ENCODE data around the gene CSK. TPM values are rescaled to one million over a fixed set of nuclear protein-coding genes. Genes with fewer than 3 reads are reported as not detected.

CSK gene
- total RNA-seq, 1 experiment from 2014 or later = 23.2 TPM

Other genes with a start within 250 kb of the CSK start
- 14.7 and 16.0 TPM in 2 replicates for gene ARID3B, start 240.9 kb upstream of the CSK start, total RNA-seq (2014; rRNA removed; shearing (Covaris generic))
- gene CLK3, start 166.2 kb upstream of the CSK start, total RNA-seq (2014; rRNA removed; shearing (Covaris generic)) = 42.3 and 44.4 TPM in 2 replicates
- 19.7 and 21.6 TPM in 2 replicates for gene EDC3, start 86.1 kb upstream of the CSK start, total RNA-seq (2014; rRNA removed; shearing (Covaris generic))
- gene CYP1A1, start 56.6 kb upstream of the CSK start, total RNA-seq (2014; rRNA removed; shearing (Covaris generic)) = not detected in 2 replicates
- not detected in 2 replicates for gene CYP1A2, start 33.2 kb upstream of the CSK start, total RNA-seq (2014; rRNA removed; shearing (Covaris generic))
- not detected in 2 replicates for gene LMAN1L, start 30.8 kb downstream of the CSK start, total RNA-seq (2014; rRNA removed; shearing (Covaris generic))
- gene CPLX3, start 44.5 kb downstream of the CSK start, total RNA-seq (2014; rRNA removed; shearing (Covaris generic)) = not detected in 2 replicates
- gene ULK3, start 61.1 kb downstream of the CSK start, total RNA-seq (2014; rRNA removed; shearing (Covaris generic)) = 27.1 and 28.3 TPM in 2 replicates
- gene SCAMP2, start 91.3 kb downstream of the CSK start, total RNA-seq (2014; rRNA removed; shearing (Covaris generic)) = 25.8 and 29.2 TPM in 2 replicates
- gene MPI, start 108.0 kb downstream of the CSK start, total RNA-seq (2014; rRNA removed; shearing (Covaris generic)) = 24.2 and 25.5 TPM in 2 replicates
- 22.6 and 29.3 TPM in 2 replicates for gene FAM219B, start 124.8 kb downstream of the CSK start, total RNA-seq (2014; rRNA removed; shearing (Covaris generic))
- 212 and 220 TPM in 2 replicates for gene COX5A, start 156.0 kb downstream of the CSK start, total RNA-seq (2014; rRNA removed; shearing (Covaris generic))
- gene RPP25, start 174.7 kb downstream of the CSK start, total RNA-seq (2014; rRNA removed; shearing (Covaris generic)) = 0.02 TPM in 1 of 2 replicates, not detected in the other
- gene SCAMP5, start 213.5 kb downstream of the CSK start, total RNA-seq (2014; rRNA removed; shearing (Covaris generic)) = 13.5 and 14.4 TPM in 2 replicates
- gene PPCDC, start 241.5 kb downstream of the CSK start, total RNA-seq (2014; rRNA removed; shearing (Covaris generic)) = 21.5 and 25.5 TPM in 2 replicates